ENCODE data around the gene SNX2.

GRCh38 chr5:122766130-122766529, 8.8 kb upstream of the SNX2 start:
- TF ChIP-seq ZNF70 (CRISPR knock-in tag; IDR thresholded peaks at IDR 0.05) (no peak), PATZ1 (CRISPR knock-in tag; IDR thresholded peaks at IDR 0.05; ENCODE audit: borderline replicate concordance) (no peak), CSDC2 (CRISPR knock-in tag; IDR thresholded peaks at IDR 0.05) (no peak), TSHZ2 (CRISPR knock-in tag; IDR thresholded peaks at IDR 0.05) (no peak), TCF4 (CRISPR knock-in tag; IDR thresholded peaks at IDR 0.05; ENCODE audit: borderline replicate concordance) (no peak), RARB (CRISPR knock-in tag; IDR thresholded peaks at IDR 0.05) (no peak), ZNF565 (CRISPR knock-in tag; conservative IDR thresholded peaks at IDR 0.05; ENCODE audit: low read depth) (no peak)
